ENCODE measurements around the gene ERFL.

The ERFL gene

DNA sequence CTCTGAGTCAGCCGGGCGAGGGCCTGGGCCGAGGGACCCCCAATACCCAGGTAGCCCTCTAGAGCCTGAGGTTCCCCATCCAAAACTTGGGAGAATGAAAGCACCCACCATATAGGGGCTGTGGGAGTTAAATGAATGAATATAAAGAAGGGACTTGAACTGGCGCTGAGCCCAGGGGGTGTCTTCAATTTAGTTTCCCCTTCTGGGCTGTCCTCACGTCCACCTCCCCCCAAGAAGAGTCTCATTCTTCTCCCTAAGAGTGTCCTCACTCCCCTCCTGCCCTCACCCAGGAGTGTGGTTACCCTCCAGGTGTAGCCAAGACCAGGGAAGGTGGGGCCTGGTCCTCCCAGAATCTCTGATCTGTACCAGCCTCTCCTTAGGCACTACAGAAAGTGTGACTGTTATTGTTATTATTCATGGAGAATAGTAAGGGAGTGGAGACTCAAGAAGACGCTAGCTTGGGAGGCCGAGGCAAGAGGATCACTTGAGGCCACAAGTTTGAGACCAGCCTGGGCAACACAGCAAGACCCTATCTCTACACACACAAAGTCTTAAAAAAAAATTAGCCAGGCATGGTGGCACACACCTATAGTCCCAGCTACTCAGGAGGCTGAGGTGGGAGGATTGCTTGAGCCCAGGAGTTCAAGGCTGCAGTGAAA, 48.5 kb downstream of the ERFL start:
- Histone ChIP-seq H3K4me1 (ENCODE audit: control insufficient read depth, insufficient read depth, low read length) (peaks cover 4% of the 10 kb centered on the region; the same call in 1 of the 2 replicates), H3K4me3 (ENCODE audit: low read depth, low read length) (no peak overlapping the region), H3K9me3 (ENCODE audit: control insufficient read depth, insufficient read depth, low read depth, low read length) (no peaks in the 10 kb centered on the region), H3K36me3 (ENCODE audit: control insufficient read depth in 2 of 2, insufficient read depth in 1 of 2, low read length in 2 of 2) (no peaks in the 10 kb centered on the region), H3K27ac (ENCODE audit: extremely low read depth, low read depth, low read length) (no peak overlapping the region)
- ChIA-PET CTCF (interaction anchor here (0.5 to 0.7 kb wide), 3 partner anchors 26 to 56 kb away, joined by 3 to 4 read pairs (median 3); no protein-coding TSS in a partner anchor), POLR2A (interaction anchor here (0.6 to 0.7 kb wide), 2 partner anchors 516 to 590 kb away, joined by 3 to 5 read pairs; no protein-coding TSS in a partner anchor)
- no peak for TF ChIP-seq GLI2 (tag by site-specific recombination; IDR thresholded peaks at IDR 0.05; ENCODE audit: borderline replicate concordance, low read depth)
- peak; percentile 88 for TF ChIP-seq ZNF121 (tag by site-specific recombination; IDR thresholded peaks at IDR 0.05)
- TF ChIP-seq, protein P1, sequence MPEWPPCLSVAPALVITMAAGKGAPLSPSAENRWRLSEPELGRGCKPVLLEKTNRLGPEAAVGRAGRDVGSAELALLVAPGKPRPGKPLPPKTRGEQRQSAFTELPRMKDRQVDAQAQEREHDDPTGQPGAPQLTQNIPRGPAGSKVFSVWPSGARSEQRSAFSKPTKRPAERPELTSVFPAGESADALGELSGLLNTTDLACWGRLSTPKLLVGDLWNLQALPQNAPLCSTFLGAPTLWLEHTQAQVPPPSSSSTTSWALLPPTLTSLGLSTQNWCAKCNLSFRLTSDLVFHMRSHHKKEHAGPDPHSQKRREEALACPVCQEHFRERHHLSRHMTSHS (tag by site-specific recombination; IDR thresholded peaks at IDR 0.05) = no peak
- TF ChIP-seq ZNF140 (tag by site-specific recombination; IDR thresholded peaks at IDR 0.05) = no peak
- peak; percentile 59; the same call in 1 of the 2 replicates for TF ChIP-seq ZBTB48 (tag by site-specific recombination; IDR thresholded peaks at IDR 0.05)

DNA sequence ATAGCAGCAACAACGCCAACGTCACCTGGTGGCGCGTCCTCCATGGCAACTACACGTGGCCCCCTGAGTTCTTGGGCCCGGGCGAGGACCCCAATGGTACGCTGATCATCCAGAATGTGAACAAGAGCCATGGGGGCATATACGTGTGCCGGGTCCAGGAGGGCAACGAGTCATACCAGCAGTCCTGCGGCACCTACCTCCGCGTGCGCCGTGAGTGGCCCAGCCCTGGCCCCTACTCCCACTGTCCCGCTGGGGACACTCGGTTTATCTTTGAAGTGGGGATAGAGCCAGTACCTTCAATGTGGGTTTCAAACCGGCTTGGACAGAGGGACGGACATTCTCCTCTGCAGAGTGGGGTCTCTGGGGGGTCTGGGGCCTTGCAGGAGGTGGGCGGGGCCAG, 49.2 kb downstream of the ERFL start:
- H3K36me3 ChIP-seq (ENCODE audit: control insufficient read depth in 2 of 2, insufficient read depth in 1 of 2, low read length in 2 of 2) = no peaks in the 10 kb centered on the region; a peak in 1 of 3 replicates
- no peaks in the 10 kb centered on the region for H3K9me3 ChIP-seq (ENCODE audit: control insufficient read depth, insufficient read depth, low read depth, low read length)
- no peak overlapping the region for H3K27ac ChIP-seq (ENCODE audit: extremely low read depth, low read depth, low read length)
- 0 out of 2 replicates have a peak, but pooled peaks have one; percentile 8 for TF ChIP-seq EGR2 (tag by site-specific recombination; IDR thresholded peaks at IDR 0.05; ENCODE audit: low read depth)
- no peak for TF ChIP-seq ZNF391 (tag by site-specific recombination; IDR thresholded peaks at IDR 0.05; ENCODE audit: borderline replicate concordance, low read depth)
- TF ChIP-seq HOXD13 (CRISPR knock-in tag; IDR thresholded peaks at IDR 0.05; ENCODE audit: borderline replicate concordance) = no peak
- ChIA-PET CTCF (no interaction called here), POLR2A (no interaction called here)
- H3K4me1 ChIP-seq (ENCODE audit: control insufficient read depth, insufficient read depth, low read length) = peaks cover 4% of the 10 kb centered on the region; the same call in 1 of the 2 replicates
- H3K4me3 ChIP-seq (ENCODE audit: low read depth, low read length) = no peak overlapping the region

DNA sequence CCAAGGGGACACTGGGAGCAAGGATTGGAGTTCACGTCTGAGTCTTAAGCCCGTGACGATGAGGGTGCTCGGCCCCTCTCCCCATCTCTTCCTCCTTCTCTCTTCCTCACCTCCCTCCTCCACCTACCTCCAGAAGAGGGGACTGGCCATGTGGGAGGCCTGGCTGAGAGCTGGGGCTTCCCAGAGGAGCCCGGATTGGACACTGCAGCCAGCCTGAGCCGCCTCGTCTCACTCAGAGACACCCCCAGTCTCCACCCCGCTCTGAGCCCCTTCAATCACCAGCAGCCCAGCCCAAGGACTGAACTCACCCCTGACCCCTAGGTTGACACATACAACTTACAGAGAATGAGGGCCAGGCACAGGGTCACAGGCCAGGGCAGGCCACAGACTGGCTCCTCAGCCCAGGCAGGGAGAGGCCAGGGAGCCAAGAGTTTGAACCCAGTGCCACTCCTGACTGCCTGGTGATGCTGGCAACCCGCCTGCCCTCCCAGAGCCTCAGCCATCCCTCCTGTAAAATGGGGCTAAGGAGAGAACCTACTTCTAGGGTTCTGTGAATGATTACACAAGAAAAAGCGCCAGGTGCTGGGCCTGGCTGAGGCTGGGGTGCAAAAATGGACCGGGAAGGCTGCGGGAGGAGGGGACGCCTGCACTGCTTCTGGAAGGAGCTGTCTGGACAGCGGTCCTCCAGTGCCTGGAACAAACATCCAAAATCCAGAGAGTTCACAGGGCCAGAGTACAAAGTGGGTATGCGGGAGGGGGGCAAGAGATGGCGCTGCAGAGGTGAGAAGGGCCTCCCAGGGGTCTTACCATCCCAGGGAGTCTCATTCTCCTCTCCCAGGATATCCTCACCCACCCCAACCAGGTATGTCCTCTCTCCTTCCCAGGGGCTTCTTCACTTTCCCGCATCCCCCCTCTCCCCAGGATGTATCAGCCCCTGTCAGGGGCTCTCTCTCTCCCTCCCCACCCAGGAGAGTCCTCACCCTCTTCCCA, 50.0 kb downstream of the ERFL start:
- TF ChIP-seq PRDM1 (tag by site-specific recombination; IDR thresholded peaks at IDR 0.05) (no peak), ZNF571 (tag by site-specific recombination; IDR thresholded peaks at IDR 0.05) (no peak), ZIC2 (tag by site-specific recombination; IDR thresholded peaks at IDR 0.05) (no peak), ZNF394 (tag by site-specific recombination; IDR thresholded peaks at IDR 0.05; ENCODE audit: borderline replicate concordance) (no peak)
- TF ChIP-seq, protein P2, sequence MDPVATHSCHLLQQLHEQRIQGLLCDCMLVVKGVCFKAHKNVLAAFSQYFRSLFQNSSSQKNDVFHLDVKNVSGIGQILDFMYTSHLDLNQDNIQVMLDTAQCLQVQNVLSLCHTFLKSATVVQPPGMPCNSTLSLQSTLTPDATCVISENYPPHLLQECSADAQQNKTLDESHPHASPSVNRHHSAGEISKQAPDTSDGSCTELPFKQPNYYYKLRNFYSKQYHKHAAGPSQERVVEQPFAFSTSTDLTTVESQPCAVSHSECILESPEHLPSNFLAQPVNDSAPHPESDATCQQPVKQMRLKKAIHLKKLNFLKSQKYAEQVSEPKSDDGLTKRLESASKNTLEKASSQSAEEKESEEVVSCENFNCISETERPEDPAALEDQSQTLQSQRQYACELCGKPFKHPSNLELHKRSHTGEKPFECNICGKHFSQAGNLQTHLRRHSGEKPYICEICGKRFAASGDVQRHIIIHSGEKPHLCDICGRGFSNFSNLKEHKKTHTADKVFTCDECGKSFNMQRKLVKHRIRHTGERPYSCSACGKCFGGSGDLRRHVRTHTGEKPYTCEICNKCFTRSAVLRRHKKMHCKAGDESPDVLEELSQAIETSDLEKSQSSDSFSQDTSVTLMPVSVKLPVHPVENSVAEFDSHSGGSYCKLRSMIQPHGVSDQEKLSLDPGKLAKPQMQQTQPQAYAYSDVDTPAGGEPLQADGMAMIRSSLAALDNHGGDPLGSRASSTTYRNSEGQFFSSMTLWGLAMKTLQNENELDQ (tag by site-specific recombination; IDR thresholded peaks at IDR 0.05; ENCODE audit: low read depth) = no peak
- CTCF ChIA-PET = interaction anchor here (5.9 kb wide), 1 partner anchor 80 kb away, joined by 73 read pairs; the partner anchor contains the start of gene RABAC1
- H3K4me1 ChIP-seq (ENCODE audit: control insufficient read depth, insufficient read depth, low read length) = no peaks in the 10 kb centered on the region

More for the DNA sequence above, 50.0 kb downstream of the ERFL start:
- POLR2A ChIA-PET = no interaction called here
- Histone ChIP-seq H3K9me3 (ENCODE audit: control insufficient read depth, insufficient read depth, low read depth, low read length) (no peaks in the 10 kb centered on the region), H3K27ac (ENCODE audit: extremely low read depth, low read depth, low read length) (no peak overlapping the region), H3K36me3 (ENCODE audit: control insufficient read depth in 2 of 2, insufficient read depth in 1 of 2, low read length in 2 of 2) (no peaks in the 10 kb centered on the region; a peak in 1 of 3 replicates), H3K4me3 (ENCODE audit: low read depth, low read length) (no peak overlapping the region)
